Hematopoietic multipotent progenitor cell (in vitro differentiated cells): Measurements from ENCODE around the gene RFC3. TPM values are rescaled to one million over a fixed set of nuclear protein-coding genes. Genes with fewer than 3 reads are reported as not detected.
"Not testable (repeated sequence)": the region's sequence is repeated elsewhere in the genome, so short reads cannot be mapped to it uniquely, and the experiment has no call there.

ENCODE experiments used
- DNase-seq, 3 donors: peaks; one replicate each; pipeline ENCODE4 v3.0.0-alpha.2; 2011 to 2015; ENCODE audit warnings: low read depth in 2 of 3, low spot score in 2 of 3
- total RNA-seq: library from RNA; depleted of rRNA; stranded (reverse); fragments of >200 nt; gene quantifications from one replicate; pipeline ENCODE4 v1.2.3, GENCODE V29; 2012

Gene RFC3
- 7.0 TPM for total RNA-seq

- DNase-seq = peak; percentile 83 to 98 (median 96)
Observed at GRCh38 chr13:33817901-33818706, at the start of gene RFC3. Gene RFC3, plus strand, starts transcription at chr13:33818149. Its CDS starts 30 bp downstream, at chr13:33818179.

- no peak for DNase-seq
Observed at GRCh38 chr13:33771296-33771695, 46.7 kb upstream of the RFC3 start.

GRCh38 chr13:33773790-33774462 is 44.0 kb upstream of the RFC3 start:
- DNase-seq = no peak

- no peak for DNase-seq
Observed at GRCh38 chr13:33775339-33776108, 42.4 kb upstream of the RFC3 start.

GRCh38 chr13:33776239-33776881 is 41.6 kb upstream of the RFC3 start:
- DNase-seq = no peak

GRCh38 chr13:33782631-33783030 is 35.3 kb upstream of the RFC3 start:
- no peak for DNase-seq

GRCh38 chr13:33783212-33783611 is 34.7 kb upstream of the RFC3 start:
- DNase-seq = not testable (repeated sequence)

- DNase-seq = no peak
Observed at GRCh38 chr13:33784738-33785137, 33.2 kb upstream of the RFC3 start.

- no peak for DNase-seq
Observed at GRCh38 chr13:33785384-33785783, 32.6 kb upstream of the RFC3 start.

- peak; percentile 4 to 65 (median 23) for DNase-seq
Observed at GRCh38 chr13:33787051-33787591, 30.8 kb upstream of the RFC3 start.

- no peak for DNase-seq
Observed at GRCh38 chr13:33789066-33789606, 28.8 kb upstream of the RFC3 start.

- DNase-seq = no peak
Observed at GRCh38 chr13:33789739-33790138, 28.2 kb upstream of the RFC3 start.

GRCh38 chr13:33793726-33794125 is 24.2 kb upstream of the RFC3 start:
- DNase-seq = no peak

- DNase-seq = no peak
Observed at GRCh38 chr13:33794576-33794975, 23.4 kb upstream of the RFC3 start.

- no peak for DNase-seq
Observed at GRCh38 chr13:33796095-33796494, 21.9 kb upstream of the RFC3 start.

GRCh38 chr13:33797622-33798021 is 20.3 kb upstream of the RFC3 start:
- DNase-seq = no peak

- no peak for DNase-seq
Observed at GRCh38 chr13:33798023-33798422, 19.9 kb upstream of the RFC3 start.

- peak in 2 of 3 donors; percentile 11 to 41 for DNase-seq
Observed at GRCh38 chr13:33799950-33800592, 17.9 kb upstream of the RFC3 start.

GRCh38 chr13:33800646-33801186 is 17.2 kb upstream of the RFC3 start:
- DNase-seq = no peak
